IMR-90 (cell line): Measurements from ENCODE around the gene EGFR. TPM values are rescaled to one million over a fixed set of nuclear protein-coding genes. Genes with fewer than 3 reads are reported as not detected.

Experiments
- ATAC-seq: fragments of 200-7000 bp; cut with Tn5 transposase; 2 replicates; pipeline ENCODE4 v1.9.1; 2020; ENCODE audit warnings: low read depth, mild to moderate bottlenecking, moderate library complexity
- BruUV-seq: library from RNA; stranded (reverse); fragments of 400-500 nt; replicated peaks from 2 replicates; lab custom pipeline; 2021; lab: Mats Ljungman, UMichigan
- CTCF ChIA-PET: fragments of 300-600 bp; formaldehyde crosslinking; extraction: SDS; loops from one replicate; lab custom pipeline; 2021; ENCODE audit warnings: antibody characterized with exemption; lab: Yijun Ruan, JAX
- POLR2A ChIA-PET: fragments of 300-600 bp; sonication (Branson Sonifier 250); formaldehyde crosslinking; loops from one replicate; lab custom pipeline; 2022; ENCODE audit warnings: antibody characterized with exemption; ENCODE audit not compliant: unreplicated experiment; lab: Charles Lee
- DNase-seq: peaks from one replicate; pipeline ENCODE4 v3.0.0; 2013
- H2AFZ ChIP-seq: replicated peaks from 2 replicates; pipeline ENCODE3; 2013; ENCODE audit warnings: low read length, mild to moderate bottlenecking; ENCODE audit not compliant: poor library complexity
- H2AK5ac ChIP-seq: 2 replicates; pipeline ENCODE4 v1.6.1; 2013; ENCODE audit warnings: low read depth, low read length, inconsistent platforms
- H2AK9ac ChIP-seq: replicated peaks from 2 replicates; pipeline ENCODE3; 2013; ENCODE audit warnings: mild to moderate bottlenecking, low read depth, low read length, moderate library complexity; ENCODE audit not compliant: poor library complexity
- H2BK120ac ChIP-seq: 2 replicates; pipeline ENCODE4 v1.6.1; 2013; ENCODE audit warnings: low read depth, low read length, inconsistent platforms
- H2BK15ac ChIP-seq: 3 replicates; pipeline ENCODE4 v1.6.1; 2013; ENCODE audit warnings: low read depth, low read length, inconsistent platforms
- H2BK20ac ChIP-seq: 2 replicates; pipeline ENCODE4 v1.6.1; 2013; ENCODE audit warnings: low read depth, mild to moderate bottlenecking, inconsistent platforms, low read length, moderate library complexity
- H2BK5ac ChIP-seq: 2 replicates; pipeline ENCODE4 v1.6.1; 2013; ENCODE audit warnings: mild to moderate bottlenecking, low read depth, low read length, inconsistent platforms; ENCODE audit not compliant: poor library complexity, severe bottlenecking
- H3K14ac ChIP-seq: replicated peaks from 2 replicates; pipeline ENCODE4 v1.6.1; 2013; ENCODE audit warnings: low read depth, low read length, inconsistent platforms
- H3K18ac ChIP-seq: 2 replicates; pipeline ENCODE4 v1.6.1; 2013; ENCODE audit warnings: low read depth, low read length, control low read depth
- H3K23ac ChIP-seq: 2 replicates; pipeline ENCODE4 v1.6.1; 2013; ENCODE audit warnings: low read depth, low read length, inconsistent platforms
- H3K27ac ChIP-seq: 2 replicates; pipeline ENCODE4 v1.5.1; 2013; ENCODE audit warnings: mild to moderate bottlenecking, control low read depth, low read length; ENCODE audit not compliant: insufficient read depth
- H3K27me3 ChIP-seq: 2 replicates; pipeline ENCODE4 v1.6.1; 2013; ENCODE audit warnings: low read length; ENCODE audit not compliant: control insufficient read depth, insufficient read depth
- H3K36me3 ChIP-seq: 2 replicates; pipeline ENCODE4 v1.6.1; 2013; ENCODE audit warnings: low read length, mixed read lengths; ENCODE audit not compliant: control insufficient read depth, insufficient read depth
- H3K4ac ChIP-seq: 2 replicates; pipeline ENCODE4 v1.6.1; 2013; ENCODE audit warnings: low read depth, low read length, inconsistent platforms
- H3K4me1 ChIP-seq: 2 replicates; pipeline ENCODE4 v1.6.1; 2013; ENCODE audit warnings: low read length, mixed read lengths; ENCODE audit not compliant: control insufficient read depth, insufficient read depth
- H3K4me2 ChIP-seq: 2 replicates; pipeline ENCODE4 v1.6.1; 2013; ENCODE audit warnings: low read depth, mild to moderate bottlenecking, control low read depth, low read length, moderate library complexity
- H3K4me3 ChIP-seq: 2 replicates; pipeline ENCODE4 v1.5.1; 2013; ENCODE audit warnings: low read depth, mild to moderate bottlenecking, control low read depth, low read length, moderate library complexity; ENCODE audit not compliant: insufficient read depth
- H3K56ac ChIP-seq: 2 replicates; pipeline ENCODE4 v1.6.1; 2013; ENCODE audit warnings: low read length, inconsistent platforms; ENCODE audit not compliant: insufficient read depth; ENCODE audit errors: extremely low read depth
- H3K79me1 ChIP-seq, 2 experiments: 2 replicates each; pipeline ENCODE4 v1.6.1; 2013; ENCODE audit warnings: low read length in 2 of 2, inconsistent platforms in 1 of 2, low read depth in 1 of 2
- H3K9ac ChIP-seq: 2 replicates; pipeline ENCODE4 v1.6.1; 2013; ENCODE audit warnings: low read depth, low read length, control low read depth
- H3K9me1 ChIP-seq: 2 replicates; pipeline ENCODE4 v1.6.1; 2013; ENCODE audit warnings: low read length, inconsistent platforms; ENCODE audit not compliant: insufficient read depth
- H3K9me3 ChIP-seq: 2 replicates; pipeline ENCODE4 v1.6.1; 2013; ENCODE audit warnings: low read length; ENCODE audit not compliant: control insufficient read depth, insufficient read depth
- H4K20me1 ChIP-seq: 2 replicates; pipeline ENCODE4 v1.6.1; 2013; ENCODE audit warnings: low read length, inconsistent platforms; ENCODE audit not compliant: insufficient read depth
- H4K5ac ChIP-seq: 2 replicates; pipeline ENCODE4 v1.6.1; 2013; ENCODE audit warnings: mild to moderate bottlenecking, low read depth, low read length, control low read depth
- H4K8ac ChIP-seq, 2 experiments: 2 replicates each; pipeline ENCODE4 v1.6.1; 2013; ENCODE audit warnings: low read depth in 2 of 2, low read length in 2 of 2, control low read depth in 1 of 2, inconsistent platforms in 1 of 2
- H4K91ac ChIP-seq: 2 replicates; pipeline ENCODE4 v1.6.1; 2013; ENCODE audit warnings: low read depth, low read length, inconsistent platforms; ENCODE audit not compliant: insufficient read depth
- BHLHE40 ChIP-seq: fragments of 150-350 bp; IDR thresholded peaks from 2 replicates; pipeline ENCODE4 v1.6.1; 2016; ENCODE audit warnings: mild to moderate bottlenecking, low read depth, low read length
- CEBPB ChIP-seq: IDR thresholded peaks from 2 replicates; pipeline ENCODE4 v1.6.1; 2012; ENCODE audit warnings: low read depth, low read length, improper control_type of control experiment
- FOS ChIP-seq: fragments of 150-350 bp; IDR thresholded peaks from 2 replicates; pipeline ENCODE4 v1.6.1; 2016; ENCODE audit warnings: low read depth, low read length
- MAFK ChIP-seq: IDR thresholded peaks from 2 replicates; pipeline ENCODE4 v1.6.1; 2012; ENCODE audit warnings: low read depth, low read length, improper control_type of control experiment
- MAZ ChIP-seq: IDR thresholded peaks from 2 replicates; pipeline ENCODE4 v1.6.1; 2012; ENCODE audit warnings: low read depth, mild to moderate bottlenecking, low read length, improper control_type of control experiment, moderate library complexity, borderline replicate concordance
- MXI1 ChIP-seq: IDR thresholded peaks from 2 replicates; pipeline ENCODE4 v1.6.1; 2012; ENCODE audit warnings: low read depth, mild to moderate bottlenecking, low read length, moderate library complexity, borderline replicate concordance
- RAD21 ChIP-seq: IDR thresholded peaks from 2 replicates; pipeline ENCODE4 v1.6.1; 2012; ENCODE audit warnings: low read length, improper control_type of control experiment
- RCOR1 ChIP-seq: IDR thresholded peaks from 2 replicates; pipeline ENCODE4 v1.6.1; 2012; ENCODE audit warnings: mild to moderate bottlenecking, low read length, improper control_type of control experiment; ENCODE audit not compliant: insufficient replicate concordance
- SMC3 ChIP-seq: fragments of 150-350 bp; IDR thresholded peaks from 2 replicates; pipeline ENCODE4 v1.6.1; 2016; ENCODE audit warnings: low read depth, mild to moderate bottlenecking, antibody characterized with exemption, low read length, moderate library complexity
- WGBS, 2 experiments: methylation state at CpG; one replicate each; pipeline versions ENCODE4 v1.1.5 to v1.1.7; 2013; ENCODE audit warnings: missing lambda C conversion rate in 2 of 2; ENCODE audit not compliant: insufficient read length in 1 of 2; ENCODE audit errors: extremely low coverage in 2 of 2; 5-methylcytosine and 5-hydroxymethylcytosine counted together
- dilution Hi-C: fragments of 300-500 bp; cut with HindIII; formaldehyde crosslinking; loops from one replicate; pipeline ENCODE4 v1.14.3; 2018; ENCODE audit warnings: low sequenced_read_pairs; ENCODE audit not compliant: unreplicated experiment
- in situ Hi-C: fragments of 300-500 bp; cut with MboI; formaldehyde crosslinking; loops from 3 replicates; pipeline ENCODE4 v1.14.3; 2019; ENCODE audit warnings: low sequenced_read_pairs, inconsistent platforms, mixed read lengths
- intact Hi-C: fragments of 100-400 bp; cut with micrococcal nuclease; formaldehyde crosslinking; loops from 2 replicates; pipeline ENCODE4 v1.10.0; 2022
- polyA plus RNA-seq, 3 experiments: library from polyadenylated mRNA; depleted of rRNA; stranded (reverse); fragments of >200 nt; gene quantifications; 2 replicates each; pipeline ENCODE4 v1.2.3, GENCODE V29; 2012; ENCODE audit warnings: low replicate concordance in 1 of 3
- total RNA-seq: library from RNA; depleted of rRNA; stranded (reverse); fragments of >200 nt; gene quantifications from 2 replicates; pipeline ENCODE4 v1.2.3, GENCODE V29; 2012
- TF ChIP-seq, protein P1 (sequence below): fragments of 150-350 bp; IDR thresholded peaks from 2 replicates; pipeline ENCODE4 v1.6.1; 2016; ENCODE audit warnings: low read depth, mild to moderate bottlenecking, low read length, moderate library complexity, borderline replicate concordance
- TF ChIP-seq, protein P2 (sequence below): fragments of 150-350 bp; IDR thresholded peaks from 2 replicates; pipeline ENCODE4 v1.6.1; 2017; ENCODE audit warnings: mild to moderate bottlenecking, antibody characterized with exemption, low read length, low read depth

Gene EGFR
- total and polyA plus RNA-seq, 2 of the 4 experiments (the other 2 are of a cell fraction), result 36.9 to 60.4 TPM

- TF ChIP-seq MXI1 (no peak), MAFK (peak; percentile 51; the same call in 1 of the 2 replicates)
These were observed 34.1 kb downstream of the EGFR start (continued) for GRCh38 chr7:55052741-55053427.

DNA sequence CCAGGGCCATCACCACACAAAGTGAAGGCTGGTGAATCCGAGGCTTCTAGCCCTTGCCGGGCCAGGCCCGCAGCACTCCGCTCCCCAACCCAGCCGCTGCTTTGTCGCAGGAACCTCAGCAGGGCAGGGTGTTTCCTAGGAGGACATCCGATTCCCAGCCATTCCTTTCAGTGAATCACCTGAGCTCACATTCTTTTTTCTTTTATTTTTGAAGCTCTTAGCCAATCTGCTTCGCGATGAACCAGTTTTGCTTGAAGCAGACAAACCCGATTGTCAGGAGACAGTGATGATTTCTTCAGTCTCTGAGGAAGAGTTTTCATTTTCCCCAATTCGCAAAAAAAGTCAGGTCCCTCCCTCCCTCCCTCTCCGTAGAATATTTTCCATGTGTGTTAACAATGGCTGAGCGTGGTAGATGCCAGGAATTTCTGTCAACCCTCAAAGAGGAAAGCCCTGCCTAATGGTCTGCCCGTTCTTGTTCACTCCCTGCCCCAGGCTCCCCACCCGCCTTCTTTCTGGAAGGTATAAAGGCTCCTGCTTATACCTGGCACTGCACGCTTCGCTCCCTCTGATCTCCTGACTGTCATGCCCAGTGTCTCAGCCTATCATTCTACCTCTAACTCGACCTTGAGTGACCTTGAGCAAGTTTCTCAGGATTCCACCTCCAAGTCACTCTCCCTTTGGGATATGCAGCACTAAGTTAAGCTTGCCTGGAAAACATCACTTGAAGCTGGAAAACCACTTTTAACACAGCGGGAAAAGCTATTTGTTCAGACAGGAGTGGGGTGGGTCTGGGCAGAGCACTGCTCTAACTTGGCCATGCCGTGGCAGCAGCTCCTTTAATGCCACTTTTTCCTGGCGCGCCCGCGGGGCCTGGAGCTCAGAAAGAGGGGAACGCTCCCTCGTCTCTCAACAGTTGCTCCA lies 35.1 kb downstream of the EGFR start:
- intact Hi-C loops (no loop called here), dilution Hi-C loops (no loop called here), in situ Hi-C loops (no loop called here)
- DNase-seq, result peak; percentile 50
- peak overlapping the region; percentile 81 for H3K4ac ChIP-seq
- no TSS peak for BruUV-seq
- H3K23ac ChIP-seq, result peak overlapping the region; percentile 70
- no peak overlapping the region for H3K4me2 ChIP-seq
- H3K4me3 ChIP-seq, result no peak overlapping the region
- ChIA-PET POLR2A (interaction anchor here (0.7 kb wide), 1 partner anchor 14 kb away, joined by 4 read pairs; no protein-coding TSS in a partner anchor), CTCF (interaction anchor here (0.5 to 1.4 kb wide), 2 partner anchors 9 to 148 kb away, joined by 3 read pairs; no protein-coding TSS in a partner anchor)
- H3K9me3 ChIP-seq, result no peaks in the 10 kb centered on the region
- no peak for ATAC-seq
- no peak overlapping the region for H3K56ac ChIP-seq
- peaks cover 25% of the 10 kb centered on the region for H4K20me1 ChIP-seq
- H3K4me1 ChIP-seq, result peaks cover 46% of the 10 kb centered on the region
- H3K27ac ChIP-seq, result peak overlapping the region; percentile 44
- peak overlapping the region; percentile 34 to 64; a peak in 3 of 4 replicates for H4K8ac ChIP-seq
- H3K27me3 ChIP-seq, result no peaks in the 10 kb centered on the region
- H3K9ac ChIP-seq, result no peak overlapping the region
- H4K5ac ChIP-seq, result peak overlapping the region; percentile 33; the same call in 1 of the 2 replicates
- 98% methylated on average over 9 of the region's 26 CpGs; no CpG with 5 or more reads in 1 of the 2 experiments for WGBS, 2 experiments
- peaks cover 43% of the 10 kb centered on the region for H3K9me1 ChIP-seq
- no peak overlapping the region for H2AK9ac ChIP-seq
- peak overlapping the region; percentile 55; the same call in 1 of the 2 replicates for H3K18ac ChIP-seq
- peak overlapping the region; percentile 74 for H4K91ac ChIP-seq
- H2BK20ac ChIP-seq, result peak overlapping the region; percentile 51; the same call in 1 of the 2 replicates
- H2AFZ ChIP-seq, result no peak overlapping the region
- peaks cover 4% of the 10 kb centered on the region; the same call in 1 of the 2 replicates for H3K36me3 ChIP-seq
- H3K14ac ChIP-seq, result peak overlapping the region; percentile 35
- H2BK15ac ChIP-seq, result peak overlapping the region; percentile 82
- H2BK120ac ChIP-seq, result peak overlapping the region; percentile 61
- peak overlapping the region; percentile 84 for H2AK5ac ChIP-seq
- peak overlapping the region; percentile 93 for H2BK5ac ChIP-seq
- H3K79me1 ChIP-seq, result peaks cover 56 to 87% of the 10 kb centered on the region in 2 experiments
- TF ChIP-seq RCOR1 (no peak), MXI1 (no peak), MAZ (no peak), RAD21 (no peak), BHLHE40 (no peak), MAFK (no peak), FOS (no peak), CEBPB (no peak), SMC3 (no peak)
- TF ChIP-seq, protein P1, sequence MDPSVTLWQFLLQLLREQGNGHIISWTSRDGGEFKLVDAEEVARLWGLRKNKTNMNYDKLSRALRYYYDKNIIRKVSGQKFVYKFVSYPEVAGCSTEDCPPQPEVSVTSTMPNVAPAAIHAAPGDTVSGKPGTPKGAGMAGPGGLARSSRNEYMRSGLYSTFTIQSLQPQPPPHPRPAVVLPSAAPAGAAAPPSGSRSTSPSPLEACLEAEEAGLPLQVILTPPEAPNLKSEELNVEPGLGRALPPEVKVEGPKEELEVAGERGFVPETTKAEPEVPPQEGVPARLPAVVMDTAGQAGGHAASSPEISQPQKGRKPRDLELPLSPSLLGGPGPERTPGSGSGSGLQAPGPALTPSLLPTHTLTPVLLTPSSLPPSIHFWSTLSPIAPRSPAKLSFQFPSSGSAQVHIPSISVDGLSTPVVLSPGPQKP, result no peak
- TF ChIP-seq, protein P2, sequence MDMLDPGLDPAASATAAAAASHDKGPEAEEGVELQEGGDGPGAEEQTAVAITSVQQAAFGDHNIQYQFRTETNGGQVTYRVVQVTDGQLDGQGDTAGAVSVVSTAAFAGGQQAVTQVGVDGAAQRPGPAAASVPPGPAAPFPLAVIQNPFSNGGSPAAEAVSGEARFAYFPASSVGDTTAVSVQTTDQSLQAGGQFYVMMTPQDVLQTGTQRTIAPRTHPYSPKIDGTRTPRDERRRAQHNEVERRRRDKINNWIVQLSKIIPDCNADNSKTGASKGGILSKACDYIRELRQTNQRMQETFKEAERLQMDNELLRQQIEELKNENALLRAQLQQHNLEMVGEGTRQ, result no peak
